Psoas muscle (tissue), 8 donors: ENCODE measurements around the gene PIGT. TPM values are rescaled to one million over a fixed set of nuclear protein-coding genes. Genes with fewer than 3 reads are reported as not detected.

Source experiments
- ATAC-seq, 4 donors: fragments of 200-7000 bp; cut with Tn5 transposase; one replicate each; pipeline ENCODE4 v1.9.1; 2020; ENCODE audit warnings: moderate library complexity in 3 of 4, mild to moderate bottlenecking in 2 of 4
- DNase-seq, 2 donors: peaks; one replicate each; pipeline ENCODE4 v3.0.0-alpha.2; 2020
- H3K27ac ChIP-seq: fragments of 200-600 bp; one replicate; pipeline ENCODE4 v1.8.0; 2022
- H3K27me3 ChIP-seq, 3 donors: fragments of 200-600 bp in 1 of 3; one replicate each; pipeline versions ENCODE4 v1.6.1 to v1.8.0; 2013 to 2022; ENCODE audit warnings: low read length in 2 of 3, mild to moderate bottlenecking in 2 of 3, moderate library complexity in 1 of 3; ENCODE audit not compliant: insufficient read depth in 3 of 3
- H3K36me3 ChIP-seq, 2 donors: fragments of 200-600 bp in 1 of 2; one replicate each; pipeline versions ENCODE4 v1.6.1 to v1.8.0; 2013 to 2022; ENCODE audit warnings: low read depth in 1 of 2, mild to moderate bottlenecking in 1 of 2, moderate library complexity in 1 of 2; ENCODE audit not compliant: insufficient read depth in 1 of 2
- H3K4me1 ChIP-seq: fragments of 200-600 bp; one replicate; pipeline ENCODE4 v1.8.0; 2022
- H3K4me3 ChIP-seq: fragments of 200-600 bp; one replicate; pipeline ENCODE4 v1.8.0; 2022; ENCODE audit warnings: mild to moderate bottlenecking
- H3K9me3 ChIP-seq: fragments of 200-600 bp; one replicate; pipeline ENCODE4 v1.8.0; 2022
- WGBS, 3 donors: extraction: QIAGEN DNeasy Blood & Tissue Kit; methylation state at CpG; one replicate each; pipeline versions ENCODE4 v1.1.6 to v1.1.7; 2013; 5-methylcytosine and 5-hydroxymethylcytosine counted together
- intact Hi-C, 2 donors: fragments of 100-400 bp; cut with DNase I; formaldehyde crosslinking; loops; one replicate each; pipeline versions ENCODE4 v1.11.0 to v1.14.2; 2022
- polyA plus RNA-seq, 3 donors: library from polyadenylated mRNA; stranded (reverse); fragments of 200-250 nt; gene quantifications; one replicate each; pipeline ENCODE4 v1.2.3, GENCODE V29; 2013
- total RNA-seq, 4 donors: library from RNA; stranded (reverse); fragmentation: NEBNext Ultra II Directional in 2 of 4; extraction: Animal tissue kit (Norgen Biotek cat#: 25700) in 2 of 4; gene quantifications; one replicate each; pipeline versions ENCODE4 v1.2.1 to v1.2.4, GENCODE V29; 2021 to 2023
- TF ChIP-seq, protein P1 (sequence below): fragments of 200-600 bp; IDR thresholded peaks from one replicate; pipeline ENCODE4 v1.8.0; 2022; ENCODE audit warnings: antibody characterized with exemption
- donor health status: healthy with polysubstance abuse.
- donor health status: DM: no; HTN: no; CAD: no; lungs with moderate emphysema.
- donor health status: Bipolar disorder and iron deficiency.
- donor health status: healthy.
- donor health status: DM: yes; HTN: yes; CAD: no.
- donor health status: DM: no; HTN: no; CAD: no.
- donor health status: DM: no; HTN: no; CAD: no.
- donor health status: DM: yes; HTN: yes; CAD: no.

Gene PIGT
- total and polyA plus RNA-seq, 7 donors = 48.0 to 113 (median 58.8) TPM

DNA sequence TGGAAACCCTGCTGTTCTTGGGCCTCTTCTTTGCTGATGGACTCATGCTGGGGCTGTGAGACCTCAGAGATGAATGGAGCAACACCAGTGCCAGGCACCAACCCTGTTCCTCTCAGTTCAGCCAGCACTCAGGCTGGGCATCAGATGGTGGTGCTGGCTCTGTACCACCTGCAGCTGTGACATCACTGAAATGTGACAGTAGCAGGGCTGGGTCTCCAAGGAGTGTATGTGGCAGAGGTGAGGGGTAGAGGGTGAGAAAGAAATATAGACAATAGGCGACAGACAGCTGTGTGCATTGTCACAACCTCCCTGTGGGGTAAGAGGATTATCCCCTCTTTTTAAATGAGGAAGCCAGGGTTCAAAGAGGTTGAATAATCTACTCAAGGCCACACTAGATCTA lies 37.8 kb upstream of the PIGT start, which contains the start of gene TP53TG5:
TSS of gene TP53TG5 (minus strand) at position 135 of the 400 bp plus-strand sequence. CDS start at position 46, 89 bp downstream.
- no peak within 1 kb of the TSS for H3K4me3 ChIP-seq
- intact Hi-C loops = no loop called here
- TF ChIP-seq, protein P1, sequence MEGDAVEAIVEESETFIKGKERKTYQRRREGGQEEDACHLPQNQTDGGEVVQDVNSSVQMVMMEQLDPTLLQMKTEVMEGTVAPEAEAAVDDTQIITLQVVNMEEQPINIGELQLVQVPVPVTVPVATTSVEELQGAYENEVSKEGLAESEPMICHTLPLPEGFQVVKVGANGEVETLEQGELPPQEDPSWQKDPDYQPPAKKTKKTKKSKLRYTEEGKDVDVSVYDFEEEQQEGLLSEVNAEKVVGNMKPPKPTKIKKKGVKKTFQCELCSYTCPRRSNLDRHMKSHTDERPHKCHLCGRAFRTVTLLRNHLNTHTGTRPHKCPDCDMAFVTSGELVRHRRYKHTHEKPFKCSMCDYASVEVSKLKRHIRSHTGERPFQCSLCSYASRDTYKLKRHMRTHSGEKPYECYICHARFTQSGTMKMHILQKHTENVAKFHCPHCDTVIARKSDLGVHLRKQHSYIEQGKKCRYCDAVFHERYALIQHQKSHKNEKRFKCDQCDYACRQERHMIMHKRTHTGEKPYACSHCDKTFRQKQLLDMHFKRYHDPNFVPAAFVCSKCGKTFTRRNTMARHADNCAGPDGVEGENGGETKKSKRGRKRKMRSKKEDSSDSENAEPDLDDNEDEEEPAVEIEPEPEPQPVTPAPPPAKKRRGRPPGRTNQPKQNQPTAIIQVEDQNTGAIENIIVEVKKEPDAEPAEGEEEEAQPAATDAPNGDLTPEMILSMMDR = no peak
- H3K9me3 ChIP-seq = no peaks in the 10 kb centered on the region
- H3K36me3 ChIP-seq = peaks cover 0 to 4% of the 10 kb centered on the region in 2 donors
- no peak for ATAC-seq
- no peak within 1 kb of the TSS for H3K27ac ChIP-seq
- no peaks in the 10 kb centered on the region for H3K27me3 ChIP-seq
- DNase-seq = no peak
- 75 to 87% (median 85%) methylated on average over 1 of the region's 1 CpG for WGBS, 3 donors
- H3K4me1 ChIP-seq = no peaks in the 10 kb centered on the region

DNA sequence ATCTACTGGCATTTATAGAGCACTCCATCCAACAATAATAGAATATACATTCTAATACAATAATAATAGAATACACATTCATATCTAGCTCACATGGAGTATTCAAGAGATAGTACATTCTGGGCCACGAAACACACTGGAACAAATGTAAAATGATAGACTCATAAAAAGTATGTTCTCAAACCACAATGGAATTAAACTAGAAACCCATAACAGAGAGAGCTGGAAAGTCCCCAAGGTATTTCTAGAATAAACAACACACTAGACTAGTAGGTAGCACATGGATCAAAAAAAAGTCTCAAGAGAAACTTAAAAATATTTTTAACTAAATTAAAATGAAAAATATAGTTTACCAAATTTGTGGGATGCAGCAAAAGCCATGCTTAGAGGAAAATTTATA lies 28.7 kb upstream of the PIGT start:
- 83 to 95% (median 95%) methylated on average over 1 of the region's 1 CpG for WGBS, 3 donors
- no peak for ATAC-seq
- H3K27ac ChIP-seq = no peak overlapping the region

DNA sequence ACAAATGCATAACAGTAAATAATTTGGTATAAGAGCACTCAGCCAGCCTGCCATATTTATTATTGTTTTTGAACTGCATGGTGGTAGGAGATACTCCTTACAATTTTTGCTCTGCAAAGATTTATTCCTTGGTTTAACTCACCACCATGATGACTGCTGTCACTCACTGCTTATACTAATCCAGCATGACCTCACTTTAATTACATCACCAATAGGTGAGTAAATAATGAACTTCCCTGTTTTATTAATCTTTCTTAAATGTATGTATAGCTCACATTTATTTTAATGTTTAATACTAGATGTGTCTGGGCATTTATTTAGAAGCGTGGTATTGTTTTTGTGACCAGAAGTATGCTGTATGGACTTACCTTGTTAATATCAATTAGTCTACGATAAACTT lies 25.0 kb upstream of the PIGT start:
- Histone ChIP-seq H3K27me3 (no peaks in the 10 kb centered on the region), H3K9me3 (no peaks in the 10 kb centered on the region), H3K4me3 (no peak overlapping the region), H3K36me3 (no peaks in the 10 kb centered on the region), H3K4me1 (no peaks in the 10 kb centered on the region), H3K27ac (no peak overlapping the region)
- DNase-seq (no peak), ATAC-seq (no peak)
- WGBS, 3 donors = 90 to 95% (median 95%) methylated on average over 2 of the region's 2 CpGs
- TF ChIP-seq, protein P1 = no peak
- intact Hi-C loops = no loop called here

More for the DNA sequence above, 28.7 kb upstream of the PIGT start:
- H3K27me3 ChIP-seq = no peaks in the 10 kb centered on the region
- TF ChIP-seq, protein P1 = no peak
- H3K36me3 ChIP-seq = no peaks in the 10 kb centered on the region
- no peaks in the 10 kb centered on the region for H3K4me1 ChIP-seq
- H3K4me3 ChIP-seq = no peak overlapping the region
- H3K9me3 ChIP-seq = no peaks in the 10 kb centered on the region
- no peak for DNase-seq
- intact Hi-C loops = no loop called here

DNA sequence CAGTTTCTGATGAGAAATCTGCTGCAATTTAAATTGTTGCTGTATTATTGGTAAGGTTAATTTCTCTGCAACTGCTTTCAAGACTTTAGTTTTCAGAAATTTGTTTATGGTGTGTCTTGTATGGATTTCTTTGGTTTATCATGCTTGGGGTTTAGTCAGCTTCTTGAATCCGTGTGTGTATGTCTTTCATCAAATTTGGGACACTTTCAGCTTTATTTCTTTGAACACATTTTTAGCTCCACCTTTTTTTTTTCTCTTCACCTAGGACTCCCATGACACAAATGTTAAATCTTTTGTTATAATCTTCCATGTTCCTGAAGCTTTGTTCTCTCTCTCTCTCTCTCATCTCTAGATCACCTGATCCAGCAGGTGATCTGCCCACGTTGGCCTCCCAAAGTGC lies 24.4 kb upstream of the PIGT start:
- TF ChIP-seq, protein P1 = no peak
- no peaks in the 10 kb centered on the region for H3K4me1 ChIP-seq
- no peaks in the 10 kb centered on the region for H3K36me3 ChIP-seq
- no peak overlapping the region for H3K27ac ChIP-seq
- 59 to 74% (median 60%) methylated on average over 2 of the region's 2 CpGs for WGBS, 3 donors
- H3K27me3 ChIP-seq = no peaks in the 10 kb centered on the region
- intact Hi-C loops = no loop called here
- H3K4me3 ChIP-seq = no peak overlapping the region
- ATAC-seq = no peak
- H3K9me3 ChIP-seq = no peaks in the 10 kb centered on the region
- no peak for DNase-seq

DNA sequence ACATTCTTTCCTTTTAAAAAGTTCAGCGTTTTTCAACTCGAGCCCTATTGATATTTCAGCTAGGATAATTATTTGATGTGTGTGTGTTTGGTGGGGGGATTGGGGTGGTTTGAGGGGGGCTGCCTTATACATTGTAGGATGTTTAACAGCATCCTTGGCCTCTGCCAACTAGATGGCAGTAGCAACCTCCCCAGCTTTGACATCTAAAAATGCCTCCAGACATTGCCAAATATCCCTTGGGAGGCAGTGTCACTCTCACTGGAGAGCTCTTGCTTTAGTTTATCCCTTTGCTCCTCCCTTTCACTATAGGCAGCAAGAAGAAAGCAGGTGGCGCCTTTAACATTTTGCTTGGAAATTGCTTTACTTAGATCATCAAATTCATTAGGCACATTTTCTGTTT lies 23.2 kb upstream of the PIGT start:
- Histone ChIP-seq H3K36me3 (no peaks in the 10 kb centered on the region), H3K27me3 (no peaks in the 10 kb centered on the region), H3K9me3 (no peaks in the 10 kb centered on the region), H3K27ac (no peak overlapping the region), H3K4me1 (no peaks in the 10 kb centered on the region), H3K4me3 (no peak overlapping the region)
- peak in 1 of 4 donors; percentile 31 for ATAC-seq
- 89 to 91% (median 90%) methylated on average over 3 of the region's 3 CpGs for WGBS, 3 donors
- intact Hi-C loops = loop anchor here in 1 of 2 donors (1.0 kb wide), 1 partner anchor 16 kb away; no protein-coding TSS in a partner anchor
- TF ChIP-seq, protein P1 = no peak
- DNase-seq = no peak
